ENCODE data around the gene LEP. TPM values are rescaled to one million over a fixed set of nuclear protein-coding genes. Genes with fewer than 3 reads are reported as not detected.

LEP gene
- total RNA-seq, 2 donors from 2014 or later: not detected

DNA sequence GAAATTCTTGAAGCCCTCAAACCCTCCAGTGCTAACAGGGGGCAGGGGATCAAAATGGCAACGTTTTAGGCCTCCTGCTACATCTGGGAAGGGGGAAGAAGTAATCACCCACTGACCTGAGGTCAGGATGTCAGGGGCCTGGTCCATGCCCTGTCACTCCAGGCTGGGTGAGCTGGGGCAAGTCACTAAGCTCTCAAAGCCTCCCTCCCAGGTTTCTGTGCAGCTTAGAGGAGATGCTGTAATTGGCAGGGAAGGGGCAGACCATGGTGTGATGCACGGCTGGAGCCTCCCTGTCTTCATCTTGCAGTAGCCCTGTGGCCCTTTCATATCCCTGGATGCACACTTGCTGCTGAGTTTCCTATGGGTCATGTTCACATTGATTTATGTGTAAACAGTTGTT is 27.2 kb downstream of the LEP start:
- no peaks in the 10 kb centered on the region for H3K9me3 ChIP-seq
- no peak overlapping the region for H3K27ac ChIP-seq
- intact Hi-C loops (cut with DNase I): no loop called here
- 50% methylated on average over 2 of the region's 2 CpGs for WGBS
- H3K4me1 ChIP-seq (replicated peaks): no peaks in the 10 kb centered on the region
- no peak overlapping the region for H3K4me3 ChIP-seq
- H3K36me3 ChIP-seq: no peaks in the 10 kb centered on the region
- TF ChIP-seq, protein P1, sequence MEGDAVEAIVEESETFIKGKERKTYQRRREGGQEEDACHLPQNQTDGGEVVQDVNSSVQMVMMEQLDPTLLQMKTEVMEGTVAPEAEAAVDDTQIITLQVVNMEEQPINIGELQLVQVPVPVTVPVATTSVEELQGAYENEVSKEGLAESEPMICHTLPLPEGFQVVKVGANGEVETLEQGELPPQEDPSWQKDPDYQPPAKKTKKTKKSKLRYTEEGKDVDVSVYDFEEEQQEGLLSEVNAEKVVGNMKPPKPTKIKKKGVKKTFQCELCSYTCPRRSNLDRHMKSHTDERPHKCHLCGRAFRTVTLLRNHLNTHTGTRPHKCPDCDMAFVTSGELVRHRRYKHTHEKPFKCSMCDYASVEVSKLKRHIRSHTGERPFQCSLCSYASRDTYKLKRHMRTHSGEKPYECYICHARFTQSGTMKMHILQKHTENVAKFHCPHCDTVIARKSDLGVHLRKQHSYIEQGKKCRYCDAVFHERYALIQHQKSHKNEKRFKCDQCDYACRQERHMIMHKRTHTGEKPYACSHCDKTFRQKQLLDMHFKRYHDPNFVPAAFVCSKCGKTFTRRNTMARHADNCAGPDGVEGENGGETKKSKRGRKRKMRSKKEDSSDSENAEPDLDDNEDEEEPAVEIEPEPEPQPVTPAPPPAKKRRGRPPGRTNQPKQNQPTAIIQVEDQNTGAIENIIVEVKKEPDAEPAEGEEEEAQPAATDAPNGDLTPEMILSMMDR (IDR thresholded peaks at IDR 0.05): no peak
- TF ChIP-seq POLR2A (IDR thresholded peaks at IDR 0.05) (no peak), POLR2AphosphoS5 (IDR thresholded peaks at IDR 0.05) (no peak)
- H3K27me3 ChIP-seq (replicated peaks; ENCODE audit: insufficient read depth): no peaks in the 10 kb centered on the region
- DNase-seq (ENCODE audit: low spot score): no peak

DNA sequence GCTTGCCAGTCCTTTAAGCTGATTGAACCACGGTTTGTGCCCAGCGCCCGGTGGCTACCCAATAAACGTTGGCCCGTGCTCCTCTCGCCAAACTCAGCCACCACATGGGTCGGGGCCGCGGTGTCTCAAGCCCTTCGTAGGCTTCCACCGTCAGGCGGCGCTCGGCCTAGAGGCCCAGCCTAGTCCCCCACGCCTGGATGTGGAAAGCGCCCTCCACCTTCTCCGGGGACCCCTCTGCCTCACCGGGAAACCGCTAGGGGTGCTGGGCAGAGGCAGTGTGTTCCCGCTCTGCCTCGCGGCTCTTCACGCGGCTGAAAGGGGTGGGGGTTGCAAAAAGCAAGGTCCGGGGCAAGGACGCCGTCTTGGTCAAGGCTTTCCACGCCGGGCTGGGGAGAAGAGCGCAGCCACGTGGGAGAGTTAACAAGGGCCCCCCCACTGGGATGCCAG is 29.8 kb downstream of the LEP start:
- 43% methylated on average over 27 of the region's 31 CpGs for whole genome bisulfite sequencing
- DNase-seq (ENCODE audit: low spot score): no peak
- no peak overlapping the region for H3K4me3 ChIP-seq
- H3K36me3 ChIP-seq: no peaks in the 10 kb centered on the region
- TF ChIP-seq POLR2AphosphoS5 (IDR thresholded peaks at IDR 0.05) (no peak), POLR2A (IDR thresholded peaks at IDR 0.05) (no peak)
- no peaks in the 10 kb centered on the region for H3K9me3 ChIP-seq
- intact Hi-C loops (cut with DNase I): no loop called here
- H3K27ac ChIP-seq: no peak overlapping the region
- no peaks in the 10 kb centered on the region for H3K27me3 ChIP-seq (replicated peaks; ENCODE audit: insufficient read depth)
- no peaks in the 10 kb centered on the region for H3K4me1 ChIP-seq (replicated peaks)

DNA sequence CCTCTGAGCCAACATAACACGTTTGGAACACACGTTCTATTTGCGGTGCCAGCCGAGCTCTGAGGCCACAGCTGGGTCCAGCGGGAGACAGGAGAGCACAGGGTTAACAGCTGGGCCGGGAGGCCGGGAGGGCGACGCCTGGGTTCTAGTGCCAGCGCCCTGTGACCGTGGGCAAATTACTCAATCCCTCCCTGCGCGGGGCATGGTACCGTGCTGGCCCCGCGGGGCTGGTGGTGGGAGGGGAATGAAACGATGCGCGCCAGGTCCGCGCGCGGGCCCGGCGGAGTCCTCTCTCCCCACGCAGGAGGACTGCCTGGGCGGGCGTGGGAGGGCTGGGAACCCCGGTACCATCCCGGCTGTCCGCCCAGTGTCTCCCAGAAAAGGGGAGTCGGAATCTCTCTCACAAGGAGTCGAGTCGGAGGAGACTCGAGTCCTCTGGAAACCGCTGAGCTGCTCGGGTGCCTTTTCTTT is 30.4 kb downstream of the LEP start:
- H3K4me3 ChIP-seq: peak overlapping the region in 1 of 2 donors; percentile 4
- no peaks in the 10 kb centered on the region for H3K36me3 ChIP-seq
- no peak overlapping the region for H3K27ac ChIP-seq
- no peak for DNase-seq (ENCODE audit: low spot score)
- intact Hi-C loops (cut with DNase I): no loop called here
- no peaks in the 10 kb centered on the region for H3K9me3 ChIP-seq
- WGBS: 10% methylated on average over 37 of the region's 37 CpGs
- no peaks in the 10 kb centered on the region for H3K4me1 ChIP-seq (replicated peaks)
- H3K27me3 ChIP-seq (replicated peaks; ENCODE audit: insufficient read depth): no peaks in the 10 kb centered on the region
- TF ChIP-seq POLR2A (IDR thresholded peaks at IDR 0.05): no peak
- no peak for TF ChIP-seq POLR2AphosphoS5 (IDR thresholded peaks at IDR 0.05)
- TF ChIP-seq, protein P1 (IDR thresholded peaks at IDR 0.05): no peak

DNA sequence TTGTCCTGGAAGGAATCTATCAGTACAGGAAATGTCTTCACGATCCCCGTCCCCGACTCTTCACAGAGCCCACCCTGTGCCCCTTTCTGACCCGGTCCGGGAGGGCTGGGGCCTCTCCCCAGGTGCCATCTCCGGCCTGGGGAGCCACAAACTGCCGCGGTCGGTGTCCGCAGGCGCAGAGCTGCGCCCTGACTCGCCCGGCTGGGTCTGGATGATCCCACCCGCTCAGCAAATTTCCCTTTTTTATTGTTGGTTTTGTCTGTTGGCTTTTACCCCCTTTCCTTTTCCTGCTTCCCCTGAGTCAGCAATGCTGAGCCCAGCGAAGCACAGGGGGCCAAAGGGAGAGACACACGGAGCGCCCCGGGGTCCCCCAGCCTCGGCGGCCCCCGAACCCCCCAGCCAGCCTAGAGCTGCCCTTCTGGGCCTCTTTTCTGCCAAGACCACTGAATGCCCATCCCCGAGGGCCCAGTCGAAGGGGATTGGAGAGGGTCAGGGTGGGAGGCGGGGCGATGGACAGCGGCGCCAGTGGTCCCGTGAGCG is 30.9 kb downstream of the LEP start:
- WGBS: 40% methylated on average over 23 of the region's 30 CpGs
- H3K9me3 ChIP-seq: no peaks in the 10 kb centered on the region
- no peak overlapping the region for H3K27ac ChIP-seq
- intact Hi-C loops (cut with DNase I): no loop called here
- no peaks in the 10 kb centered on the region for H3K27me3 ChIP-seq (replicated peaks; ENCODE audit: insufficient read depth)
- no peaks in the 10 kb centered on the region for H3K36me3 ChIP-seq
- H3K4me3 ChIP-seq: no peak overlapping the region
- TF ChIP-seq, protein P1 (IDR thresholded peaks at IDR 0.05): no peak
- TF ChIP-seq POLR2AphosphoS5 (IDR thresholded peaks at IDR 0.05) (no peak), POLR2A (IDR thresholded peaks at IDR 0.05) (no peak)
- H3K4me1 ChIP-seq (replicated peaks): no peaks in the 10 kb centered on the region
- DNase-seq (ENCODE audit: low spot score): no peak

DNA sequence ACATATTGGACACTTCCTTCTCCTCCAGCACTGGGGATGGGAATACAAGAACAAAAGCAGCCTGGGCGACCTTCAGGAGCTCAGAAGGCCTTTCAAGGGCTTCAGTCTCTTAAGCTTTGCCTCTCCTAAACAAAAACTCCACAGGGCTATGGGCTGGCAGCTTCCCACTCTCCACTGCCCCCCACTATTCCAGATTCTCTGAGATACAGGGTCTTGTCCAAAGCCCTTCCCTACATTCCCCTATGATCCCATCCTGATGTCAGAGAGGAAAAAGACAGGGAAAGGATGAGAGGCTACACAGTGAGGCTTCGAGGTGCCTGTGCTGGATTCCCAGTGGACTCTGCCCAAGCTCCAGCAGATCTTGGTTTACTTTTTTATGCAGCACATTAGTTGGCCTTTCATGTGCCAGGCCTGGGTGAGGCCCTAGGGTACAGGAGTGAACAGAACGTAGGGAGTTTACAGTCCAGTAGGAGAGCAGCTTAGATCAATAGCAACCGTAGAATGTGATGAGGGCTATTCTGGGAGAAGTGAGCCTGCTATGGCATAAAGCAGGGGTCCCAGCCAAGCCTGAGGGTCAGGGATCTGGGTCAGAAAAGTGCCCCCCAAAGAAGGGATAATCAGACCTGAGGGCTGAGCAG is 33.3 kb downstream of the LEP start:
- Histone ChIP-seq H3K4me1 (replicated peaks) (no peaks in the 10 kb centered on the region), H3K4me3 (no peak overlapping the region), H3K9me3 (no peaks in the 10 kb centered on the region), H3K27me3 (replicated peaks; ENCODE audit: insufficient read depth) (no peaks in the 10 kb centered on the region), H3K27ac (no peak overlapping the region), H3K36me3 (no peaks in the 10 kb centered on the region)
- 85% methylated on average over 4 of the region's 4 CpGs for WGBS
- intact Hi-C loops (cut with DNase I): no loop called here
- no peak for DNase-seq (ENCODE audit: low spot score)
- TF ChIP-seq, protein P1 (IDR thresholded peaks at IDR 0.05): no peak
- no peak for TF ChIP-seq POLR2A (IDR thresholded peaks at IDR 0.05)
- no peak for TF ChIP-seq POLR2AphosphoS5 (IDR thresholded peaks at IDR 0.05)
